H9 (cell line): Measurements from ENCODE around the gene UBE2B. TPM values are rescaled to one million over a fixed set of nuclear protein-coding genes. Genes with fewer than 3 reads are reported as not detected.

Experiments used
- DNase-seq: peaks from one replicate; pipeline ENCODE4 v3.0.0-alpha.2; 2017
- H2AFZ ChIP-seq: one replicate; pipeline ENCODE4 v1.6.1; 2013; ENCODE audit warnings: mild to moderate bottlenecking, low read length, control low read depth, moderate library complexity
- H2AK5ac ChIP-seq: 2 replicates; pipeline ENCODE4 v1.6.1; 2013; ENCODE audit warnings: low read length, control low read depth, mixed read lengths; ENCODE audit not compliant: insufficient read length
- H2BK120ac ChIP-seq: one replicate; pipeline ENCODE4 v1.6.1; 2013; ENCODE audit warnings: low read depth, mild to moderate bottlenecking, low read length, control low read depth, inconsistent platforms; ENCODE audit not compliant: poor library complexity, severe bottlenecking
- H2BK12ac ChIP-seq: 2 replicates; pipeline ENCODE4 v1.6.1; 2013; ENCODE audit warnings: low read length, control low read depth, mixed read lengths, low read depth; ENCODE audit not compliant: insufficient read length
- H2BK15ac ChIP-seq: 2 replicates; pipeline ENCODE4 v1.6.1; 2013; ENCODE audit warnings: low read depth, low read length, control low read depth
- H2BK20ac ChIP-seq: one replicate; pipeline ENCODE4 v1.6.1; 2013; ENCODE audit warnings: low read depth, mild to moderate bottlenecking, low read length, control low read depth, inconsistent platforms; ENCODE audit not compliant: poor library complexity, severe bottlenecking
- H2BK5ac ChIP-seq: 2 replicates; pipeline ENCODE4 v1.6.1; 2013; ENCODE audit warnings: low read length, control low read depth, mixed read lengths; ENCODE audit not compliant: insufficient read length
- H3K14ac ChIP-seq: 2 replicates; pipeline ENCODE4 v1.6.1; 2013; ENCODE audit warnings: low read length, control low read depth; ENCODE audit not compliant: insufficient read depth
- H3K18ac ChIP-seq: 2 replicates; pipeline ENCODE4 v1.6.1; 2013; ENCODE audit warnings: low read depth, mild to moderate bottlenecking, mixed read lengths, low read length, control low read depth; ENCODE audit not compliant: insufficient read length
- H3K23ac ChIP-seq: 2 replicates; pipeline ENCODE4 v1.6.1; 2013; ENCODE audit warnings: low read length, control low read depth, mixed read lengths, low read depth; ENCODE audit not compliant: insufficient read length
- H3K23me2 ChIP-seq: 2 replicates; pipeline ENCODE4 v1.6.1; 2013; ENCODE audit warnings: low read depth, mild to moderate bottlenecking, mixed read lengths, low read length, control low read depth; ENCODE audit not compliant: insufficient read length, poor library complexity, severe bottlenecking
- H3K27ac ChIP-seq: 2 replicates; pipeline ENCODE4 v1.5.1; 2013; ENCODE audit warnings: low read length, control low read depth, mixed read lengths, low read depth; ENCODE audit not compliant: insufficient read length
- H3K27me3 ChIP-seq: 2 replicates; pipeline ENCODE4 v1.6.1; 2013; ENCODE audit warnings: low read length, control low read depth, inconsistent platforms; ENCODE audit not compliant: insufficient read depth
- H3K4ac ChIP-seq: 2 replicates; pipeline ENCODE4 v1.6.1; 2013; ENCODE audit warnings: low read depth, mild to moderate bottlenecking, control low read depth, inconsistent platforms, low read length, moderate library complexity
- H3K4me1 ChIP-seq: 2 replicates; pipeline ENCODE4 v1.6.1; 2013; ENCODE audit warnings: low read length, control low read depth, inconsistent platforms; ENCODE audit not compliant: insufficient read depth
- H3K4me2 ChIP-seq: 2 replicates; pipeline ENCODE4 v1.6.1; 2013; ENCODE audit warnings: low read length, control low read depth, mixed read lengths; ENCODE audit not compliant: insufficient read length, insufficient read depth
- H3K56ac ChIP-seq: 2 replicates; pipeline ENCODE4 v1.6.1; 2013; ENCODE audit warnings: low read depth, mild to moderate bottlenecking, mixed read lengths, low read length, control low read depth; ENCODE audit not compliant: insufficient read length
- H3K79me1 ChIP-seq: 2 replicates; pipeline ENCODE4 v1.6.1; 2013; ENCODE audit warnings: low read depth, mild to moderate bottlenecking, moderate library complexity, low read length, control low read depth, inconsistent platforms; ENCODE audit not compliant: insufficient read depth, poor library complexity, severe bottlenecking
- H3K79me2 ChIP-seq: 2 replicates; pipeline ENCODE4 v1.6.1; 2013; ENCODE audit warnings: low read length, control low read depth, inconsistent platforms; ENCODE audit not compliant: insufficient read depth
- H3K9ac ChIP-seq: 2 replicates; pipeline ENCODE4 v1.6.1; 2013; ENCODE audit warnings: low read length, control low read depth, mixed read lengths; ENCODE audit not compliant: insufficient read length; ENCODE audit errors: extremely low read depth
- H3K9me3 ChIP-seq: one replicate; pipeline ENCODE4 v1.6.1; 2013; ENCODE audit warnings: low read depth, low read length, inconsistent platforms; ENCODE audit not compliant: control insufficient read depth
- H3T11ph ChIP-seq: one replicate; pipeline ENCODE4 v1.6.1; 2013; ENCODE audit warnings: mild to moderate bottlenecking, low read length, control low read depth, inconsistent platforms
- H4K20me1 ChIP-seq: one replicate; pipeline ENCODE4 v1.6.1; 2013; ENCODE audit not compliant: control insufficient read depth, insufficient read length, insufficient read depth
- H4K5ac ChIP-seq: 2 replicates; pipeline ENCODE4 v1.6.1; 2013; ENCODE audit warnings: low read depth, mild to moderate bottlenecking, mixed read lengths, low read length, control low read depth; ENCODE audit not compliant: insufficient read length
- H4K8ac ChIP-seq: replicated peaks from 2 replicates; pipeline ENCODE4 v1.6.1; 2013; ENCODE audit warnings: low read length, control low read depth, mixed read lengths, low read depth; ENCODE audit not compliant: insufficient read length
- H4K91ac ChIP-seq: 2 replicates; pipeline ENCODE4 v1.6.1; 2013; ENCODE audit warnings: low read depth, mild to moderate bottlenecking, moderate library complexity, mixed read lengths, low read length, control low read depth; ENCODE audit not compliant: insufficient read length
- H3K27ac Mint-ChIP-seq, 3 experiments: 2 replicates in 2 of 3; 3 replicates in 1 of 3; pipeline ENCODE4 v1.8.0; 2020 to 2021; ENCODE audit warnings: mixed read lengths in 3 of 3, mild to moderate bottlenecking in 1 of 3, moderate library complexity in 1 of 3
- H3K27me3 Mint-ChIP-seq: 2 replicates; pipeline ENCODE4 v1.8.0; 2021; ENCODE audit warnings: low read depth, mild to moderate bottlenecking, moderate library complexity, mixed read lengths
- H3K36me3 Mint-ChIP-seq, 3 experiments: 2 replicates in 2 of 3; 3 replicates in 1 of 3; pipeline ENCODE4 v1.8.0; 2020 to 2021; ENCODE audit warnings: low read depth in 3 of 3, mixed read lengths in 3 of 3; ENCODE audit not compliant: insufficient read depth in 1 of 3
- H3K4me1 Mint-ChIP-seq, 2 experiments: 2 replicates each; pipeline ENCODE4 v1.8.0; 2020; ENCODE audit warnings: mixed read lengths in 2 of 2
- H3K4me3 Mint-ChIP-seq, 2 experiments: 2 replicates in 1 of 2; 3 replicates in 1 of 2; pipeline ENCODE4 v1.8.0; 2020 to 2021; ENCODE audit warnings: mild to moderate bottlenecking in 2 of 2, mixed read lengths in 2 of 2, moderate library complexity in 1 of 2
- H3K9me3 Mint-ChIP-seq, 2 experiments: 2 replicates in 1 of 2; 3 replicates in 1 of 2; pipeline ENCODE4 v1.8.0; 2020; ENCODE audit warnings: mild to moderate bottlenecking in 2 of 2, mixed read lengths in 2 of 2, moderate library complexity in 1 of 2
- CTCF ChIP-seq: fragments of 200-600 bp; sonication (generic); conservative IDR thresholded peaks from 3 replicates; pipeline ENCODE4 v1.8.0; 2021; ENCODE audit warnings: antibody characterized with exemption, mild to moderate bottlenecking
- WGBS: extraction: QIAGEN DNeasy Blood & Tissue Kit; methylation state at CpG from one replicate; pipeline ENCODE4 v1.1.7; 2013; ENCODE audit warnings: missing lambda C conversion rate, low lambda C conversion rate, mixed read lengths; ENCODE audit not compliant: insufficient read length; ENCODE audit errors: extremely low coverage; 5-methylcytosine and 5-hydroxymethylcytosine counted together
- total RNA-seq: library from RNA; stranded (reverse); gene quantifications from 2 replicates; pipeline ENCODE4 v1.2.1, GENCODE V29; 2021

Gene UBE2B
- total RNA-seq, 1 experiment from 2014 or later, result 50.3 TPM

GRCh38 chr5:134406390-134406789, 35.0 kb downstream of the UBE2B start:
- Histone ChIP-seq H2BK20ac (no peak overlapping the region), H3K9ac (no peak overlapping the region), H3K18ac (no peak overlapping the region), H4K91ac (no peak overlapping the region), H3K79me2 (peaks cover 8% of the 10 kb centered on the region; the same call in 1 of the 2 replicates), H2BK12ac (no peak overlapping the region), H3K14ac (no peak overlapping the region), H3T11ph (no peak overlapping the region), H2BK15ac (no peak overlapping the region), H4K20me1 (no peaks in the 10 kb centered on the region), H3K23me2 (peaks cover 8% of the 10 kb centered on the region), H2BK120ac (no peak overlapping the region), H3K56ac (no peak overlapping the region), H3K27me3 (no peaks in the 10 kb centered on the region), H4K5ac (no peak overlapping the region), H2BK5ac (no peak overlapping the region), H3K9me3 (no peaks in the 10 kb centered on the region), H2AK5ac (no peak overlapping the region), H3K23ac (no peak overlapping the region), H2AFZ (no peak overlapping the region), H4K8ac (no peak overlapping the region), H3K27ac (no peak overlapping the region), H3K4me2 (no peak overlapping the region), H3K79me1 (peaks cover 5% of the 10 kb centered on the region), H3K4me1 (no peaks in the 10 kb centered on the region), H3K4ac (no peak overlapping the region)
- Mint-ChIP-seq H3K27me3 (no peaks in the 10 kb centered on the region), H3K4me1 (peaks cover 15 to 16% of the 10 kb centered on the region in 2 experiments), H3K27ac (no peak overlapping the region), H3K36me3 (peaks cover 11 to 43% (median 36%) of the 10 kb centered on the region in 3 experiments; a peak in 6 of 7 replicates), H3K9me3 (no peaks in the 10 kb centered on the region), H3K4me3 (no peak overlapping the region)
- TF ChIP-seq CTCF, result no peak
- no peak for DNase-seq
- no CpG with 5 or more reads among the region's 1 CpG for WGBS
